Activated T-cell treated with anti-CD3 and anti-CD28 coated beads, Interleukin-2, amount 50 U/mL, for 4 hours (primary cell): Measurements from ENCODE around the gene TM2D1. TPM values are rescaled to one million over a fixed set of nuclear protein-coding genes. Genes with fewer than 3 reads are reported as not detected.

Experiments used
- ATAC-seq, 2 donors: fragments of 200-7000 bp; cut with Tn5 transposase; one replicate each; pipeline ENCODE4 v1.10.0; 2021
- DNase-seq: peaks from one replicate; pipeline ENCODE4 v3.0.0-alpha.2; 2020
- H3K27me3 Mint-ChIP-seq: one replicate; pipeline ENCODE4 v1.8.0; 2021; ENCODE audit warnings: low read depth, mixed read lengths
- H3K36me3 Mint-ChIP-seq: one replicate; pipeline ENCODE4 v1.8.0; 2022; ENCODE audit warnings: mixed read lengths; ENCODE audit not compliant: insufficient read depth
- H3K4me1 Mint-ChIP-seq: one replicate; pipeline ENCODE4 v1.8.0; 2021; ENCODE audit warnings: low read depth, mixed read lengths
- H3K4me3 Mint-ChIP-seq: one replicate; pipeline ENCODE4 v1.8.0; 2021; ENCODE audit warnings: mild to moderate bottlenecking, moderate library complexity, mixed read lengths
- H3K9me3 Mint-ChIP-seq: one replicate; pipeline ENCODE4 v1.8.0; 2021; ENCODE audit warnings: mixed read lengths
- total RNA-seq, 3 donors: library from RNA; stranded (reverse); gene quantifications; one replicate each; pipeline ENCODE4 v1.2.1, GENCODE V29; 2021

The TM2D1 gene
- total RNA-seq, 3 donors from 2014 or later: 18.4 to 23.1 (median 21.5) TPM

DNA sequence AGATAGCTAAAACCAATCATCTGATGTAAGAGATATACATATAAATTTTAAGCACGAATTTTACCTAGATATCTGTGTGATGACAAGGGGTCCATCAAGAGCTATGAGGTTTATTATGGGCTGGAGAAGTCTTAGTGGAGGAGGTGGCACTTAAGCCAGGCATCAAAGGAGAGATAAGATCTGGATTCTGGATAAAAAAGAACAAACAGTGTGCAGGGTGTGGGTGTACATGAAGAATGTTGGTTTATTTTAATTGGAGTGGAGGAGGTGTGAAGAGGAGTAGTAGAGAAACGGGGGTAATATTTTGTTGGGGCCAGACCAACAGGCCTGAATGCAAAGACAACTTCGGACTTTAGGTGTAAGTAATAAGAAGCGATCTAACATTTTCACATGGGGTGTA is 80.6 kb downstream of the TM2D1 start:
- Mint-ChIP-seq H3K27me3 (no peaks in the 10 kb centered on the region), H3K36me3 (no peaks in the 10 kb centered on the region), H3K4me1 (peaks cover 8% of the 10 kb centered on the region), H3K4me3 (no peak overlapping the region), H3K9me3 (no peaks in the 10 kb centered on the region)
- ATAC-seq: no peak
- DNase-seq: no peak

GRCh38 chr1:61642475-61643232 is 82.3 kb downstream of the TM2D1 start:
- no peak overlapping the region for H3K4me3 Mint-ChIP-seq
- peaks cover 8% of the 10 kb centered on the region for H3K4me1 Mint-ChIP-seq
- H3K9me3 Mint-ChIP-seq: no peaks in the 10 kb centered on the region
- H3K27me3 Mint-ChIP-seq: no peaks in the 10 kb centered on the region
- no peak for ATAC-seq
- no peak for DNase-seq
- H3K36me3 Mint-ChIP-seq: no peaks in the 10 kb centered on the region

- peak; percentile 45 for DNase-seq
- peak overlapping the region; percentile 52 for H3K4me3 Mint-ChIP-seq
Measured at GRCh38 chr1:61641578-61642336, 83.2 kb downstream of the TM2D1 start.

GRCh38 chr1:61640531-61641530 is 84.1 kb downstream of the TM2D1 start:
- DNase-seq (no peak), ATAC-seq (no peak)
- Mint-ChIP-seq H3K9me3 (no peaks in the 10 kb centered on the region), H3K4me3 (peak overlapping the region; percentile 52), H3K27me3 (no peaks in the 10 kb centered on the region), H3K4me1 (peaks cover 8% of the 10 kb centered on the region), H3K36me3 (no peaks in the 10 kb centered on the region)

More at GRCh38 chr1:61641578-61642336, 83.2 kb downstream of the TM2D1 start:
- H3K27me3 Mint-ChIP-seq: no peaks in the 10 kb centered on the region
- H3K9me3 Mint-ChIP-seq: no peaks in the 10 kb centered on the region
- H3K4me1 Mint-ChIP-seq: peaks cover 8% of the 10 kb centered on the region
- H3K36me3 Mint-ChIP-seq: no peaks in the 10 kb centered on the region
- ATAC-seq: peak; percentile 98 to 99

GRCh38 chr1:61639608-61640336 is 85.2 kb downstream of the TM2D1 start:
- no peaks in the 10 kb centered on the region for H3K36me3 Mint-ChIP-seq
- H3K27me3 Mint-ChIP-seq: no peaks in the 10 kb centered on the region
- no peak for ATAC-seq
- H3K9me3 Mint-ChIP-seq: no peaks in the 10 kb centered on the region
- no peak for DNase-seq
- H3K4me1 Mint-ChIP-seq: peaks cover 8% of the 10 kb centered on the region
- H3K4me3 Mint-ChIP-seq: no peak overlapping the region

- DNase-seq: no peak
- Mint-ChIP-seq H3K9me3 (no peaks in the 10 kb centered on the region), H3K4me3 (no peak overlapping the region), H3K4me1 (peaks cover 8% of the 10 kb centered on the region), H3K36me3 (no peaks in the 10 kb centered on the region), H3K27me3 (no peaks in the 10 kb centered on the region)
- ATAC-seq: no peak
Measured at GRCh38 chr1:61638911-61639605, 85.9 kb downstream of the TM2D1 start.

DNA sequence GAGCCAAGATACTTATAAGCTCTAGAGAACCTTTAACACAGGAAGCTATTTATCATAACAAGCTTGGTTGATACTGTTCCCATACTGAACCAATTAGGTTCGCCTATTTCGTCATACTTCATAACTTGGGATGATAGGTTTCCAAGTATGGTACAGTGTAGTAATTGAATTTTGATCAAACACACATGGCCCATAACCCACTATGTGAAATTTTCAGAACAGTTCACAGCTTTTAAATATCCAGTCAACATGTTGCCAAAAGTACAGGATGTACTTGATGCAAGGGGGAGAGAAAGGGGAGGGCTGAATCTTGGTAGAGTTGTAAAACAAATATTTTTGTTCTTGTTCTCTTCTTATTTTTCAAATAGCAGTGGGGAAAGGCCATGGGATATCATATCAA is 86.6 kb downstream of the TM2D1 start:
- Mint-ChIP-seq H3K4me1 (peaks cover 8% of the 10 kb centered on the region), H3K36me3 (no peaks in the 10 kb centered on the region), H3K4me3 (no peak overlapping the region), H3K27me3 (no peaks in the 10 kb centered on the region), H3K9me3 (no peaks in the 10 kb centered on the region)
- no peak for DNase-seq
- ATAC-seq: no peak

DNA sequence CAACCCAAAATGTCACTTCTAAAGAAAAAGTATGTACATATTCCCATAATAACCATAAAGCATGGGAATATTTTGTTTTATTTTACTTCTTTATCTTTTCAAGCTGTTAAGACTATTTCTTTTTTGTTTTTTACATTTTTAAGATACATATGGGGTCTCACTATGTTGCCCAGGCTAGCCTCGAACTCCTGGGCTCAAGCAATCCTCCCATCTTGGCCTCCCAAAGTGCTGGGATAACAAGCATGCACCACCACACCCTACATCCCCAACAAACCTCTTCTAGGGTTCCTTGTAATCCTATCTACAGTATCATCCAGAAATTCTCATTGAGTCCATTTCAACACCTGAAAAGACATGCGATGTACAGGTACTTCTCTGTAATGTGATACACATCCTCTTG is 87.5 kb downstream of the TM2D1 start:
- Mint-ChIP-seq H3K4me3 (no peak overlapping the region), H3K4me1 (peaks cover 8% of the 10 kb centered on the region), H3K9me3 (no peaks in the 10 kb centered on the region), H3K36me3 (no peaks in the 10 kb centered on the region), H3K27me3 (no peaks in the 10 kb centered on the region)
- DNase-seq (no peak), ATAC-seq (no peak)

DNA sequence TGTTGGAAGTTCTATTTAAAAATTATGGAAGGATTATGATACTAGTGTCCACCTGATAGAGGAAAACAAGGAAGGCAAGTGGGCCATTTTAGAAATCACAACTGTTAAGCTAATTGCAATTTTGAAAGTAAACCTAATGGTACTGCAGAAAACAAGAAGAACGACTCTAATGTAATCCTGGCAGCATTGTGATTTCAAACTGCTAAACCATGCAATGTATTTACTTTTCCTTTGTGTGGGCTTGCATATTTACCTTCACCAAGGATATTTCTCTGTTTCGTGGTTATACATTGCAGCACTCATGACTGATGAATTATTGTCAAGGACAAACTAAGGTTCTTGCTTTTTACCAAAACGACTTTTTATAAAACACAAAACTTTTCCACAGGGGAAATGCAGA is 88.1 kb downstream of the TM2D1 start:
- H3K27me3 Mint-ChIP-seq: no peaks in the 10 kb centered on the region
- no peaks in the 10 kb centered on the region for H3K9me3 Mint-ChIP-seq
- DNase-seq (no peak), ATAC-seq (no peak)
- no peaks in the 10 kb centered on the region for H3K36me3 Mint-ChIP-seq
- no peak overlapping the region for H3K4me3 Mint-ChIP-seq
- peaks cover 7% of the 10 kb centered on the region for H3K4me1 Mint-ChIP-seq

DNA sequence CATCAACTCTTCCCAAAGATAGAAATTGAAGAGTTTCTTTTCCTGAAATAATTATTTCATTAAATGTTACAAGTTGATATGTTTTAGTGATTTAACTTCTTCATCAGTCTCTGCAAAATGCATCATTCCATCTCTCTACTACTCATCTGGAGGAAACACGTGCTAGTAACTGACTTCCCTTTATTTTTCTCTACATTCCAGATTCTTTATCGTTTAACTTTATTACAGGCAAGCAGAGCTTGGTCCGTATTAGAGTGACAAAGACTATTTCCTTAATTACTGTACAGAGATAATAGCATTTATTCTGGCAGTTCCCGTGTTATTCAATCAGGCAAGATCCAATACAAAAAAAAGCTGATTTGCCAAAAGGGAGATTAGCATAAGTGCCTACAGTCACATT is 88.6 kb downstream of the TM2D1 start:
- Mint-ChIP-seq H3K9me3 (no peaks in the 10 kb centered on the region), H3K27me3 (no peaks in the 10 kb centered on the region)

GRCh38 chr1:61635557-61635956 is 89.4 kb downstream of the TM2D1 start:
- H3K9me3 Mint-ChIP-seq: no peaks in the 10 kb centered on the region
- ATAC-seq (no peak), DNase-seq (no peak)
- H3K36me3 Mint-ChIP-seq: no peaks in the 10 kb centered on the region
- H3K27me3 Mint-ChIP-seq: no peaks in the 10 kb centered on the region
- H3K4me3 Mint-ChIP-seq: no peak overlapping the region
- no peaks in the 10 kb centered on the region for H3K4me1 Mint-ChIP-seq

More for the DNA sequence above, 88.6 kb downstream of the TM2D1 start:
- Mint-ChIP-seq H3K4me1 (peaks cover 3% of the 10 kb centered on the region), H3K4me3 (no peak overlapping the region), H3K36me3 (no peaks in the 10 kb centered on the region)
- DNase-seq (no peak), ATAC-seq (no peak)

- ATAC-seq (no peak), DNase-seq (no peak)
- no peaks in the 10 kb centered on the region for H3K9me3 Mint-ChIP-seq
- H3K4me1 Mint-ChIP-seq: no peaks in the 10 kb centered on the region
- no peaks in the 10 kb centered on the region for H3K27me3 Mint-ChIP-seq
- H3K4me3 Mint-ChIP-seq: no peak overlapping the region
- H3K36me3 Mint-ChIP-seq: no peaks in the 10 kb centered on the region
Measured at GRCh38 chr1:61631436-61631835, 93.5 kb downstream of the TM2D1 start.
